ENCODE data around the gene FLT3.

Gene FLT3

GRCh38 chr13:28100150-28101121 lies at the start of gene FLT3:
FLT3 (minus strand) TSS chr13:28100576; CDS start chr13:28100510, 66 bp downstream.
- Histone ChIP-seq H3K36me3 (ENCODE audit: control insufficient read depth in 2 of 2, insufficient read depth in 1 of 2, low read length in 2 of 2) (no peaks in the 10 kb centered on the region), H3K4me1 (ENCODE audit: control insufficient read depth, insufficient read depth, low read length) (no peaks in the 10 kb centered on the region), H3K4me3 (ENCODE audit: low read depth, low read length) (peak within 1 kb of the TSS; percentile 31), H3K9me3 (ENCODE audit: control insufficient read depth, insufficient read depth, low read depth, low read length) (no peaks in the 10 kb centered on the region), H3K27ac (ENCODE audit: extremely low read depth, low read depth, low read length) (peak within 1 kb of the TSS; percentile 57; the same call in 1 of the 2 replicates)
- CTCF ChIA-PET = no interaction called here
- POLR2A ChIA-PET = interaction anchor here (0.6 kb wide), 2 partner anchors 555 to 1604 kb away, joined by 3 to 6 read pairs; no protein-coding TSS in a partner anchor
- TF ChIP-seq ZNF26 (tag by site-specific recombination; IDR thresholded peaks at IDR 0.05) = no peak
- no peak for TF ChIP-seq ZBTB21 (tag by site-specific recombination; IDR thresholded peaks at IDR 0.05)
- TF ChIP-seq ZNF423 (tag by site-specific recombination; IDR thresholded peaks at IDR 0.05) = no peak
- no peak for TF ChIP-seq ZNF629 (tag by site-specific recombination; IDR thresholded peaks at IDR 0.05)
- TF ChIP-seq ZNF155 (tag by site-specific recombination; IDR thresholded peaks at IDR 0.05) = no peak
- TF ChIP-seq ZNF146 (tag by site-specific recombination; IDR thresholded peaks at IDR 0.05) = no peak
- peak; percentile 83 for TF ChIP-seq PRDM10 (tag by site-specific recombination; IDR thresholded peaks at IDR 0.05)
- 0 out of 2 replicates have a peak, but pooled peaks have one; percentile 43 for TF ChIP-seq ZNF366 (tag by site-specific recombination; conservative IDR thresholded peaks at IDR 0.05)
- TF ChIP-seq ZNF449 (tag by site-specific recombination; IDR thresholded peaks at IDR 0.05) = peak; percentile 91
- TF ChIP-seq ZNF169 (tag by site-specific recombination; IDR thresholded peaks at IDR 0.05) = no peak
- no peak for TF ChIP-seq ZNF19 (tag by site-specific recombination; IDR thresholded peaks at IDR 0.05; ENCODE audit: low read depth)
- TF ChIP-seq ZBTB8A (tag by site-specific recombination; IDR thresholded peaks at IDR 0.05) = peak; percentile 71
- TF ChIP-seq ZFHX2 (tag by site-specific recombination; conservative IDR thresholded peaks at IDR 0.05) = no peak
- no peak for TF ChIP-seq CTCF (tag by site-specific recombination; IDR thresholded peaks at IDR 0.05)
- TF ChIP-seq KLF8 (tag by site-specific recombination; IDR thresholded peaks at IDR 0.05) = 0 out of 2 replicates have a peak, but pooled peaks have one; percentile 45
- no peak for TF ChIP-seq OVOL3 (tag by site-specific recombination; IDR thresholded peaks at IDR 0.05)
- TF ChIP-seq ZNF704 (tag by site-specific recombination; IDR thresholded peaks at IDR 0.05) = no peak
- TF ChIP-seq ZXDB (tag by site-specific recombination; IDR thresholded peaks at IDR 0.05) = peak; percentile 48
- peak; percentile 55 for TF ChIP-seq SP2 (tag by site-specific recombination; IDR thresholded peaks at IDR 0.05)
- TF ChIP-seq KLF17 (tag by site-specific recombination; IDR thresholded peaks at IDR 0.05) = peak; percentile 38; the same call in 1 of the 2 replicates
- TF ChIP-seq ZNF112 (tag by site-specific recombination; IDR thresholded peaks at IDR 0.05) = no peak
- TF ChIP-seq SP7 (tag by site-specific recombination; IDR thresholded peaks at IDR 0.05) = 0 out of 2 replicates have a peak, but pooled peaks have one; percentile 28
- peak; percentile 79 for TF ChIP-seq GLIS1 (tag by site-specific recombination; IDR thresholded peaks at IDR 0.05)
- TF ChIP-seq ZNF660 (tag by site-specific recombination; IDR thresholded peaks at IDR 0.05) = peak; percentile 35; the same call in 1 of the 2 replicates
- TF ChIP-seq ZIC2 (tag by site-specific recombination; IDR thresholded peaks at IDR 0.05) = peak; percentile 49
